Parathyroid adenoma (tissue), 2 donors: ENCODE measurements around the gene TBXAS1.
A peak's percentile ranks its signal among the peaks of the same experiment; 100 is the strongest.

Source experiments
- H2AFZ ChIP-seq: fragments of 300-600 bp; sonication (generic); one replicate; pipeline ENCODE4 v1.7.0; 2017; ENCODE audit warnings: antibody characterized with exemption, mild to moderate bottlenecking
- H3K27ac ChIP-seq: fragments of 300-600 bp; sonication (generic); one replicate; pipeline ENCODE4 v1.7.0; 2017
- H3K27me3 ChIP-seq: fragments of 300-600 bp; sonication (generic); one replicate; pipeline ENCODE4 v1.7.0; 2017; ENCODE audit warnings: low read length; ENCODE audit not compliant: control insufficient read depth, insufficient read depth
- H3K36me3 ChIP-seq: fragments of 300-600 bp; sonication (generic); one replicate; pipeline ENCODE4 v1.7.0; 2017; ENCODE audit warnings: low read length; ENCODE audit not compliant: control insufficient read depth, insufficient read depth
- H3K4me1 ChIP-seq: fragments of 300-600 bp; sonication (generic); one replicate; pipeline ENCODE4 v1.7.0; 2017; ENCODE audit warnings: control low read depth
- H3K4me2 ChIP-seq: fragments of 300-600 bp; sonication (generic); one replicate; pipeline ENCODE4 v1.7.0; 2017; ENCODE audit warnings: low read length
- H3K4me3 ChIP-seq: fragments of 300-600 bp; sonication (generic); one replicate; pipeline ENCODE4 v1.7.0; 2017; ENCODE audit warnings: low read depth, low read length
- H3K79me2 ChIP-seq: fragments of 300-600 bp; sonication (generic); one replicate; pipeline ENCODE4 v1.7.0; 2017; ENCODE audit warnings: control low read depth
- H3K9ac ChIP-seq: fragments of 300-600 bp; sonication (generic); one replicate; pipeline ENCODE4 v1.7.0; 2017; ENCODE audit warnings: mild to moderate bottlenecking
- H3K9me3 ChIP-seq: fragments of 300-600 bp; sonication (generic); one replicate; pipeline ENCODE4 v1.7.0; 2017; ENCODE audit warnings: low read length; ENCODE audit not compliant: control insufficient read depth
- TF ChIP-seq, protein P1 (sequence below): fragments of 300-600 bp; sonication (generic); IDR thresholded peaks from one replicate; pipeline ENCODE4 v1.7.0; 2017; ENCODE audit warnings: antibody characterized with exemption, mild to moderate bottlenecking
- donor health status: primary hyperparathyroidism.

TBXAS1 gene

DNA sequence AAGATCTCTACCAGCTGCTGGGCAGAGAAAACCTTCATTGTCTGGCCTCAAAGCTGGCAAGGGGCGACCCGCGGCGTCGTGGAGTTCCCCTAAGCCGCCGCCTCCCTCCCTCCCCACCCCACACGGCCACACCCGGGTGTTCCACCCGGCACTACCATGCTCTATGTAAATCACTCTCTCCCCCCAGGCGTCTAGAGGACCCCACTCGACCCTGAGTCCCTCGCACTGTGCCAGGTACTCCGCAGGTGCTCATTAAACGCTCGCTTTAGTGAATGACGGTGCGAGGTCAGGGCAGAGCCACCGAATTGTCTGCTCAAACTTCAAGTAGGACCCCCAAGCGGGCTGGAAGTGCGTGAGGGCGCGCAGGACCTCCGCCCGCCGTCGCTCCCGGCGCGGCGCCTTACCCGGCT lies 233.1 kb downstream of the TBXAS1 start:
- Histone ChIP-seq H3K79me2 (no peaks in the 10 kb centered on the region), H3K9ac (no peak overlapping the region), H3K27ac (peak overlapping the region; percentile 55), H2AFZ (peak overlapping the region; percentile 85), H3K4me2 (peak overlapping the region; percentile 86), H3K27me3 (no peaks in the 10 kb centered on the region), H3K9me3 (no peaks in the 10 kb centered on the region), H3K4me3 (peak overlapping the region; percentile 77), H3K36me3 (no peaks in the 10 kb centered on the region), H3K4me1 (peaks cover 17% of the 10 kb centered on the region)
- TF ChIP-seq, protein P1, sequence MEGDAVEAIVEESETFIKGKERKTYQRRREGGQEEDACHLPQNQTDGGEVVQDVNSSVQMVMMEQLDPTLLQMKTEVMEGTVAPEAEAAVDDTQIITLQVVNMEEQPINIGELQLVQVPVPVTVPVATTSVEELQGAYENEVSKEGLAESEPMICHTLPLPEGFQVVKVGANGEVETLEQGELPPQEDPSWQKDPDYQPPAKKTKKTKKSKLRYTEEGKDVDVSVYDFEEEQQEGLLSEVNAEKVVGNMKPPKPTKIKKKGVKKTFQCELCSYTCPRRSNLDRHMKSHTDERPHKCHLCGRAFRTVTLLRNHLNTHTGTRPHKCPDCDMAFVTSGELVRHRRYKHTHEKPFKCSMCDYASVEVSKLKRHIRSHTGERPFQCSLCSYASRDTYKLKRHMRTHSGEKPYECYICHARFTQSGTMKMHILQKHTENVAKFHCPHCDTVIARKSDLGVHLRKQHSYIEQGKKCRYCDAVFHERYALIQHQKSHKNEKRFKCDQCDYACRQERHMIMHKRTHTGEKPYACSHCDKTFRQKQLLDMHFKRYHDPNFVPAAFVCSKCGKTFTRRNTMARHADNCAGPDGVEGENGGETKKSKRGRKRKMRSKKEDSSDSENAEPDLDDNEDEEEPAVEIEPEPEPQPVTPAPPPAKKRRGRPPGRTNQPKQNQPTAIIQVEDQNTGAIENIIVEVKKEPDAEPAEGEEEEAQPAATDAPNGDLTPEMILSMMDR, result no peak

GRCh38 chr7:140062528-140063299 lies 233.7 kb downstream of the TBXAS1 start, which contains the start of gene PARP12:
PARP12 (minus strand) TSS chr7:140062951; CDS start chr7:140062847, 104 bp downstream.
- Histone ChIP-seq H3K27me3 (no peaks in the 10 kb centered on the region), H3K4me2 (peak within 1 kb of the TSS; percentile 86), H3K9me3 (no peaks in the 10 kb centered on the region), H3K36me3 (no peaks in the 10 kb centered on the region), H3K79me2 (no peaks in the 10 kb centered on the region), H3K4me3 (peak within 1 kb of the TSS; percentile 83), H3K9ac (peak within 1 kb of the TSS; percentile 33), H3K4me1 (peaks cover 17% of the 10 kb centered on the region), H3K27ac (peak within 1 kb of the TSS; percentile 59), H2AFZ (peak within 1 kb of the TSS; percentile 85)
- TF ChIP-seq, protein P1, result no peak

- Histone ChIP-seq H3K36me3 (no peaks in the 10 kb centered on the region), H3K27ac (no peak overlapping the region), H2AFZ (no peak overlapping the region), H3K9me3 (no peaks in the 10 kb centered on the region), H3K4me1 (no peaks in the 10 kb centered on the region), H3K79me2 (no peaks in the 10 kb centered on the region), H3K9ac (no peak overlapping the region), H3K27me3 (no peaks in the 10 kb centered on the region), H3K4me3 (no peak overlapping the region), H3K4me2 (no peak overlapping the region)
- TF ChIP-seq, protein P1, result no peak
Observed at GRCh38 chr7:140067052-140067451, 238.0 kb downstream of the TBXAS1 start.

- no peaks in the 10 kb centered on the region for H3K79me2 ChIP-seq
- no peaks in the 10 kb centered on the region for H3K9me3 ChIP-seq
- H3K9ac ChIP-seq, result no peak overlapping the region
- H3K4me1 ChIP-seq, result no peaks in the 10 kb centered on the region
- no peak overlapping the region for H3K27ac ChIP-seq
- TF ChIP-seq, protein P1, result no peak
- no peaks in the 10 kb centered on the region for H3K27me3 ChIP-seq
- H3K4me2 ChIP-seq, result no peak overlapping the region
- no peak overlapping the region for H3K4me3 ChIP-seq
- H2AFZ ChIP-seq, result no peak overlapping the region
- no peaks in the 10 kb centered on the region for H3K36me3 ChIP-seq
Observed at GRCh38 chr7:140068033-140068432, 239.0 kb downstream of the TBXAS1 start.
